Caco-2 (cell line): ENCODE measurements around the gene LY6G5B. TPM values are rescaled to one million over a fixed set of nuclear protein-coding genes. Genes with fewer than 3 reads are reported as not detected.

Experiments
- BruUV-seq: library from RNA; stranded (reverse); fragments of 400-500 nt; replicated peaks from 2 replicates; lab custom pipeline; 2021; lab: Mats Ljungman, UMichigan
- CTCF ChIA-PET: fragments of 300-600 bp; sonication (Branson Sonifier 250); formaldehyde crosslinking; loops from one replicate; lab custom pipeline; 2022; ENCODE audit warnings: antibody characterized with exemption; lab: Charles Lee
- POLR2A ChIA-PET: fragments of 300-600 bp; sonication (Branson Sonifier 250); formaldehyde crosslinking; loops from one replicate; lab custom pipeline; 2022; ENCODE audit warnings: antibody characterized with exemption; lab: Charles Lee
- DNase-seq, 2 experiments: peaks; one replicate each; pipeline versions ENCODE4 v3.0.0 to v3.0.0-alpha.2; 2020 to 2022
- H3K27me3 ChIP-seq: replicated peaks from 2 replicates; pipeline ENCODE4 v1.6.0; 2011; ENCODE audit warnings: low read length; ENCODE audit not compliant: control insufficient read depth, insufficient read depth
- H3K36me3 ChIP-seq: 2 replicates; pipeline ENCODE4 v1.5.1; 2011; ENCODE audit warnings: low read length; ENCODE audit not compliant: control insufficient read depth, insufficient read depth
- H3K4me1 ChIP-seq: fragments of 250-450 bp; sonication (Bioruptor Pico); 2 replicates; pipeline ENCODE4 v1.5.1; 2020; ENCODE audit warnings: mild to moderate bottlenecking
- H3K4me3 ChIP-seq: 2 replicates; pipeline ENCODE4 v1.5.1; 2011; ENCODE audit warnings: low read depth, mild to moderate bottlenecking, control low read depth, low read length
- H3K9me3 ChIP-seq: fragments of 250-450 bp; sonication (Bioruptor Pico); 2 replicates; pipeline ENCODE4 v1.5.1; 2020; ENCODE audit warnings: mild to moderate bottlenecking, moderate library complexity
- H3K27ac Mint-ChIP-seq: one replicate; pipeline ENCODE4 v1.8.0; 2022; ENCODE audit warnings: mixed read lengths; ENCODE audit not compliant: unreplicated experiment
- H3K27me3 Mint-ChIP-seq: one replicate; pipeline ENCODE4 v1.8.0; 2022; ENCODE audit warnings: mixed read lengths; ENCODE audit not compliant: insufficient read depth, unreplicated experiment
- H3K36me3 Mint-ChIP-seq: one replicate; pipeline ENCODE4 v1.8.0; 2022; ENCODE audit warnings: mild to moderate bottlenecking, mixed read lengths; ENCODE audit not compliant: insufficient read depth, unreplicated experiment
- H3K4me1 Mint-ChIP-seq: one replicate; pipeline ENCODE4 v1.8.0; 2022; ENCODE audit warnings: low read depth, mixed read lengths; ENCODE audit not compliant: unreplicated experiment
- H3K4me3 Mint-ChIP-seq: one replicate; pipeline ENCODE4 v1.8.0; 2022; ENCODE audit warnings: mild to moderate bottlenecking, moderate library complexity, mixed read lengths; ENCODE audit not compliant: unreplicated experiment
- H3K9me3 Mint-ChIP-seq: one replicate; pipeline ENCODE4 v1.8.0; 2022; ENCODE audit warnings: mixed read lengths; ENCODE audit not compliant: unreplicated experiment
- intact Hi-C: fragments of 100-400 bp; cut with micrococcal nuclease; formaldehyde crosslinking; loops from one replicate; pipeline ENCODE4 v1.10.0; 2022; ENCODE audit not compliant: unreplicated experiment
- microRNA-seq: library from miRNA; unstranded; fragments of <30 nt; microRNA quantifications from one replicate; pipeline ENCODE4 v1.2.0, GENCODE V29; 2022
- total RNA-seq: library from RNA; stranded (reverse); gene quantifications from 2 replicates; pipeline ENCODE4 v1.2.3, GENCODE V29; 2022
- TF ChIP-seq, protein P1 (sequence below), 2 experiments: fragments of 200-600 bp in 1 of 2; IDR thresholded peaks; 1 replicate in 1 of 2; 2 replicates in 1 of 2; pipeline versions ENCODE4 v1.5.1 to v1.8.0; 2011 to 2022; ENCODE audit warnings: antibody characterized with exemption in 1 of 2, control low read depth in 1 of 2, inconsistent platforms in 1 of 2, low read depth in 1 of 2, low read length in 1 of 2, mild to moderate bottlenecking in 1 of 2, moderate library complexity in 1 of 2; ENCODE audit not compliant: insufficient read depth in 1 of 2, severe bottlenecking in 1 of 2, unreplicated experiment in 1 of 2

Gene LY6G5B
- total RNA-seq, 1 experiment from 2014 or later = 17.5 TPM

DNA sequence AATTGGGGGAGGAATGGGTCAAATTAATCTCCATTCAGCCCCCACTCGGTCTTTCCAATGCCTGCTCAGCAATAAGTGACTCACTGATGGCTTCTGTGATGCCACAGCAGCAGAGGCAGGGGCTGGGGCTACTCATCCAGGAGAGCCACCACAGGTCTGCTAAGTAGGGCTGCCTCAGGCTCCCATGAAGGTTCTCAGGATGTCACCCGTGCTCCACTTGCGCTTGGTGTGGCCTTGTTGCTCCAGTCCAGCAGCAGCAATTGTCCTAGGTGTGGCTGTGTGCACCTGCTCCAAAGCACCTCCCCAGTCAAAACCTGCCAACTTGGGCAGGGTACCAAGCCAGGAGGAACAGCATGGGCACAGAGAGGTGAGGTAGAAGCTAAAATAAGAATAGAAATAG is 52.4 kb downstream of the LY6G5B start:
- Mint-ChIP-seq H3K4me3 (no peak overlapping the region), H3K9me3 (no peaks in the 10 kb centered on the region), H3K27me3 (no peaks in the 10 kb centered on the region), H3K36me3 (peaks cover 14% of the 10 kb centered on the region), H3K27ac (no peak overlapping the region), H3K4me1 (peaks cover 41% of the 10 kb centered on the region)
- no peaks in the 10 kb centered on the region for H3K9me3 ChIP-seq
- ChIA-PET POLR2A (no interaction called here), CTCF (no interaction called here)
- TF ChIP-seq, protein P1, sequence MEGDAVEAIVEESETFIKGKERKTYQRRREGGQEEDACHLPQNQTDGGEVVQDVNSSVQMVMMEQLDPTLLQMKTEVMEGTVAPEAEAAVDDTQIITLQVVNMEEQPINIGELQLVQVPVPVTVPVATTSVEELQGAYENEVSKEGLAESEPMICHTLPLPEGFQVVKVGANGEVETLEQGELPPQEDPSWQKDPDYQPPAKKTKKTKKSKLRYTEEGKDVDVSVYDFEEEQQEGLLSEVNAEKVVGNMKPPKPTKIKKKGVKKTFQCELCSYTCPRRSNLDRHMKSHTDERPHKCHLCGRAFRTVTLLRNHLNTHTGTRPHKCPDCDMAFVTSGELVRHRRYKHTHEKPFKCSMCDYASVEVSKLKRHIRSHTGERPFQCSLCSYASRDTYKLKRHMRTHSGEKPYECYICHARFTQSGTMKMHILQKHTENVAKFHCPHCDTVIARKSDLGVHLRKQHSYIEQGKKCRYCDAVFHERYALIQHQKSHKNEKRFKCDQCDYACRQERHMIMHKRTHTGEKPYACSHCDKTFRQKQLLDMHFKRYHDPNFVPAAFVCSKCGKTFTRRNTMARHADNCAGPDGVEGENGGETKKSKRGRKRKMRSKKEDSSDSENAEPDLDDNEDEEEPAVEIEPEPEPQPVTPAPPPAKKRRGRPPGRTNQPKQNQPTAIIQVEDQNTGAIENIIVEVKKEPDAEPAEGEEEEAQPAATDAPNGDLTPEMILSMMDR (IDR thresholded peaks at IDR 0.05; ENCODE audit: insufficient read depth in 1 of 2, low read depth in 1 of 2, low read length in 1 of 2, severe bottlenecking in 1 of 2, unreplicated experiment in 1 of 2) = no peak
- H3K27me3 ChIP-seq = no peaks in the 10 kb centered on the region
- intact Hi-C loops = no loop called here
- H3K4me3 ChIP-seq = no peak overlapping the region
- BruUV-seq = no TSS peak
- DNase-seq = no peak
- 0 out of 2 replicates have a peak, but pooled peaks cover under 1% of the 10 kb centered on the region for H3K36me3 ChIP-seq
- H3K4me1 ChIP-seq = peaks cover 38% of the 10 kb centered on the region

Small RNA genes lying within 50 kb of the gene (microRNA-seq; reads per million reads assigned to microRNA genes)
- gene MIR4646 (0.93 reads per million), gene MIR6832 (0.74 reads per million)

Other genes with a start within 250 kb of the LY6G5B start
- 6.4 and 7.5 TPM in 2 replicates for gene MICB, start 171.8 kb upstream of the LY6G5B start, total RNA-seq
- gene MCCD1, start 141.0 kb upstream of the LY6G5B start, total RNA-seq = not detected in 2 replicates
- 416 and 423 TPM in 2 replicates for gene DDX39B, start 128.0 kb upstream of the LY6G5B start, total RNA-seq
- 0.26 and 0.43 TPM in 2 replicates for gene ATP6V1G2, start 123.4 kb upstream of the LY6G5B start, total RNA-seq
- gene NFKBIL1, start 122.4 kb upstream of the LY6G5B start, total RNA-seq = 14.7 and 17.4 TPM in 2 replicates
- gene LTA, start 97.7 kb upstream of the LY6G5B start, total RNA-seq = not detected in 2 replicates
- not detected in 2 replicates for gene TNF, start 94.4 kb upstream of the LY6G5B start, total RNA-seq
- not detected in 2 replicates for gene LTB, start 87.6 kb upstream of the LY6G5B start, total RNA-seq
- gene LST1, start 83.7 kb upstream of the LY6G5B start, total RNA-seq = not detected in 2 replicates
- not detected in 2 replicates for gene NCR3, start 77.0 kb upstream of the LY6G5B start, total RNA-seq
- 2.2 and 2.7 TPM in 2 replicates for gene AIF1, start 54.7 kb upstream of the LY6G5B start, total RNA-seq
- 213 and 222 TPM in 2 replicates for gene PRRC2A, start 49.3 kb upstream of the LY6G5B start, total RNA-seq
- gene BAG6, start 17.3 kb upstream of the LY6G5B start, total RNA-seq = 354 and 376 TPM in 2 replicates
- 14.8 and 15.8 TPM in 2 replicates for gene APOM, start 14.1 kb upstream of the LY6G5B start, total RNA-seq
- 19.4 and 19.7 TPM in 2 replicates for gene C6orf47, start 9.2 kb upstream of the LY6G5B start, total RNA-seq
- 20.3 TPM in 2 replicates for gene GPANK1, start 5.0 kb upstream of the LY6G5B start, total RNA-seq
- 219 and 221 TPM in 2 replicates for gene CSNK2B, start 3.9 kb upstream of the LY6G5B start, total RNA-seq
- 2.0 and 2.9 TPM in 2 replicates for gene LY6G5C, start 11.1 kb downstream of the LY6G5B start, total RNA-seq
- 62.7 and 63.2 TPM in 2 replicates for gene ABHD16A, start 33.3 kb downstream of the LY6G5B start, total RNA-seq
- not detected in 2 replicates for gene LY6G6F, start 36.9 kb downstream of the LY6G5B start, total RNA-seq
- gene LY6G6D, start 45.4 kb downstream of the LY6G5B start, total RNA-seq = not detected in 2 replicates
- 0.88 and 1.3 TPM in 2 replicates for gene LY6G6C, start 51.8 kb downstream of the LY6G5B start, total RNA-seq
- gene MPIG6B, start 53.4 kb downstream of the LY6G5B start, total RNA-seq = not detected in 2 replicates
- gene DDAH2, start 59.3 kb downstream of the LY6G5B start, total RNA-seq = 82.4 and 91.6 TPM in 2 replicates
- 374 and 420 TPM in 2 replicates for gene CLIC1, start 66.6 kb downstream of the LY6G5B start, total RNA-seq
- 49.6 and 51.0 TPM in 2 replicates for gene MSH5, start 70.0 kb downstream of the LY6G5B start, total RNA-seq
- 6.4 and 13.0 TPM in 2 replicates for gene SAPCD1, start 92.7 kb downstream of the LY6G5B start, total RNA-seq
- gene VWA7, start 107.4 kb downstream of the LY6G5B start, total RNA-seq = 0.61 and 1.5 TPM in 2 replicates
- 132 and 135 TPM in 2 replicates for gene VARS1, start 125.8 kb downstream of the LY6G5B start, total RNA-seq
- gene LSM2, start 137.0 kb downstream of the LY6G5B start, total RNA-seq = 56.3 and 61.2 TPM in 2 replicates
- gene HSPA1L, start 145.3 kb downstream of the LY6G5B start, total RNA-seq = 0.86 and 1.6 TPM in 2 replicates
- 77.3 and 96.9 TPM in 2 replicates for gene HSPA1A, start 145.6 kb downstream of the LY6G5B start, total RNA-seq
- gene HSPA1B, start 157.8 kb downstream of the LY6G5B start, total RNA-seq = 99.0 and 112 TPM in 2 replicates
- gene NEU1, start 192.8 kb downstream of the LY6G5B start, total RNA-seq = 173 and 176 TPM in 2 replicates
- 0.57 TPM in 1 of 2 replicates, not detected in the other for gene SLC44A4, start 209.0 kb downstream of the LY6G5B start, total RNA-seq
- 64.3 and 65.7 TPM in 2 replicates for gene EHMT2, start 227.7 kb downstream of the LY6G5B start, total RNA-seq
- 9.6 and 11.7 TPM in 2 replicates for gene ZBTB12, start 232.1 kb downstream of the LY6G5B start, total RNA-seq